ENCODE measurements around the gene KAZN.

KAZN gene

DNA sequence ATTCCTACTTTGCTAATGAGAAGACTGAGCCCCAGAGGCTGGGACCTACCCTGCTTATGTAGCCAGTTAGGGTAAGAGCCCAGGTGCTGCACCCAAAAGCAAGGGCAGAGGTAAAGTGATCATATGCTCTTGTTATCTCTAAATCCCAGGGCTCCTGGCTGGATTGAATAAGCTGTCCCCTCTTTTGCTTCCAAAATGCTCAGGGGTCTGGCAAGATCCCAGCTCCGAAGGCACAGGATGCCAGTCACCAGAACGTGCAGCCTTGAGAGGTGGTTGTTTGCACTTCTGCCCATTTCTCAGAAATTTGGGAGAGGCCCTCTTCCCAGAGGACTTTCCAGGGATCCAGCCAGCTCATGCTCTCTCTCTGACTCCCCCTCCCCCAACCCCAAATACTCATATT, 412.7 kb downstream of the KAZN start:
- Histone ChIP-seq H3K27me3 (ENCODE audit: control insufficient read depth in 1 of 2, insufficient read depth in 2 of 2, low read length in 2 of 2) (no peaks in the 10 kb centered on the region), H3K9ac (ENCODE audit: low read depth in 1 of 2, low read length in 2 of 2) (no peak overlapping the region), H3K36me3 (ENCODE audit: control insufficient read depth in 1 of 2, insufficient read depth in 2 of 2, low read length in 2 of 2) (no peaks in the 10 kb centered on the region), H3K27ac (ENCODE audit: low read depth, low read length) (no peak overlapping the region), H3K4me3 (ENCODE audit: low read depth in 1 of 2, low read length in 2 of 2) (no peak overlapping the region), H3K9me3 (ENCODE audit: control insufficient read depth in 1 of 2, low read length in 2 of 2) (no peaks in the 10 kb centered on the region), H3K4me1 (ENCODE audit: control insufficient read depth in 1 of 2, insufficient read depth in 2 of 2, low read length in 2 of 2) (no peaks in the 10 kb centered on the region)

GRCh38 chr1:15011661-15012060, 413.2 kb downstream of the KAZN start:
- Histone ChIP-seq H3K9me3 (ENCODE audit: control insufficient read depth in 1 of 2, low read length in 2 of 2) (no peaks in the 10 kb centered on the region), H3K4me1 (ENCODE audit: control insufficient read depth in 1 of 2, insufficient read depth in 2 of 2, low read length in 2 of 2) (no peaks in the 10 kb centered on the region), H3K27me3 (ENCODE audit: control insufficient read depth in 1 of 2, insufficient read depth in 2 of 2, low read length in 2 of 2) (no peaks in the 10 kb centered on the region), H3K27ac (ENCODE audit: low read depth, low read length) (no peak overlapping the region), H3K4me3 (ENCODE audit: low read depth in 1 of 2, low read length in 2 of 2) (no peak overlapping the region), H3K9ac (ENCODE audit: low read depth in 1 of 2, low read length in 2 of 2) (no peak overlapping the region), H3K36me3 (ENCODE audit: control insufficient read depth in 1 of 2, insufficient read depth in 2 of 2, low read length in 2 of 2) (no peaks in the 10 kb centered on the region)

GRCh38 chr1:15012822-15013221, 414.3 kb downstream of the KAZN start:
- Histone ChIP-seq H3K9me3 (ENCODE audit: control insufficient read depth in 1 of 2, low read length in 2 of 2) (no peaks in the 10 kb centered on the region), H3K27ac (ENCODE audit: low read depth, low read length) (no peak overlapping the region), H3K36me3 (ENCODE audit: control insufficient read depth in 1 of 2, insufficient read depth in 2 of 2, low read length in 2 of 2) (no peaks in the 10 kb centered on the region), H3K9ac (ENCODE audit: low read depth in 1 of 2, low read length in 2 of 2) (no peak overlapping the region), H3K27me3 (ENCODE audit: control insufficient read depth in 1 of 2, insufficient read depth in 2 of 2, low read length in 2 of 2) (no peaks in the 10 kb centered on the region), H3K4me1 (ENCODE audit: control insufficient read depth in 1 of 2, insufficient read depth in 2 of 2, low read length in 2 of 2) (no peaks in the 10 kb centered on the region), H3K4me3 (ENCODE audit: low read depth in 1 of 2, low read length in 2 of 2) (no peak overlapping the region)

GRCh38 chr1:15013767-15014166, 415.3 kb downstream of the KAZN start:
- no peaks in the 10 kb centered on the region for H3K36me3 ChIP-seq (ENCODE audit: control insufficient read depth in 1 of 2, insufficient read depth in 2 of 2, low read length in 2 of 2)
- no peaks in the 10 kb centered on the region for H3K27me3 ChIP-seq (ENCODE audit: control insufficient read depth in 1 of 2, insufficient read depth in 2 of 2, low read length in 2 of 2)
- no peak overlapping the region for H3K9ac ChIP-seq (ENCODE audit: low read depth in 1 of 2, low read length in 2 of 2)
- no peaks in the 10 kb centered on the region for H3K9me3 ChIP-seq (ENCODE audit: control insufficient read depth in 1 of 2, low read length in 2 of 2)
- H3K4me1 ChIP-seq (ENCODE audit: control insufficient read depth in 1 of 2, insufficient read depth in 2 of 2, low read length in 2 of 2) = no peaks in the 10 kb centered on the region
- H3K27ac ChIP-seq (ENCODE audit: low read depth, low read length) = no peak overlapping the region
- H3K4me3 ChIP-seq (ENCODE audit: low read depth in 1 of 2, low read length in 2 of 2) = no peak overlapping the region

DNA sequence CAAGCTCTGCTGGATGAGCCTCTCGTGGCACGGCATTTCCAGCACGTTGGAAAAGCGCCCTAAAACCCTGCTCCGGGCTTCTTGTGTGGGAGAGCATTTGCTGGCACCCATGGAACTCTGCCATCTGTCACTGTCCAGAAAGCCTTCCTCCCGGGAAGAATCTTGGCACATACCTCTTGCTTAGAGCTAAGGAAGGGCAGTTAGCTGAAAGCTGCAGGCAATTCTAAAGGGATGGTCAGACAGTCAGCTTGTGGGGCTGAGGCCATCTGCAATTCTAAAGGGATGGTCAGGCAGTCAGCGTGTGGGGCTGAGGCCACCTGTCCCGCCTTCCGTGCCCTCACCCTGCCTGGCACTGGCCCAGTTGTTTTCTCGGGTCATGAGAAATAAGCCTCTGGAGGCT, 416.0 kb downstream of the KAZN start:
- Histone ChIP-seq H3K9me3 (ENCODE audit: control insufficient read depth in 1 of 2, low read length in 2 of 2) (no peaks in the 10 kb centered on the region), H3K27me3 (ENCODE audit: control insufficient read depth in 1 of 2, insufficient read depth in 2 of 2, low read length in 2 of 2) (no peaks in the 10 kb centered on the region), H3K9ac (ENCODE audit: low read depth in 1 of 2, low read length in 2 of 2) (no peak overlapping the region), H3K4me3 (ENCODE audit: low read depth in 1 of 2, low read length in 2 of 2) (no peak overlapping the region), H3K4me1 (ENCODE audit: control insufficient read depth in 1 of 2, insufficient read depth in 2 of 2, low read length in 2 of 2) (no peaks in the 10 kb centered on the region), H3K36me3 (ENCODE audit: control insufficient read depth in 1 of 2, insufficient read depth in 2 of 2, low read length in 2 of 2) (no peaks in the 10 kb centered on the region), H3K27ac (ENCODE audit: low read depth, low read length) (no peak overlapping the region)

DNA sequence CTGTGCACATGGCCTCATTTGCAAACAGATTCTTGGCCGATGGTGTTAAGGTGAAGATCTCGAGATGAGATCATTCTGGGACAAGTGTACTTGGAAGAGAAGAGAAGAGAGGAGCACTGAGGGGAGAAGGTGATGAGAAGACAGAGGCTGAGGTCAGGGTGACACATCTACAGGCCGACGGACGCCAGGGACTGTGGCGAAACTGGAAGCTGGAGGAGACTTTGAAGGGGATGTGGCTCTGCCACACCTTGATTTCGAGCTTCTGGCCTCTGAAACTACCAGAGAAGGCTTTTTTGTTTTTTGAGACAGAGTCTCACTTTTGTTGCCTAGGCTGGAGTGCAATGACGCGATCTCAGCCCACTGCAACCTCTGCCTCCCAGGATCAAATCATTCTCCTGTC, 417.5 kb downstream of the KAZN start:
- H3K9ac ChIP-seq (ENCODE audit: low read depth in 1 of 2, low read length in 2 of 2) = no peak overlapping the region
- H3K27me3 ChIP-seq (ENCODE audit: control insufficient read depth in 1 of 2, insufficient read depth in 2 of 2, low read length in 2 of 2) = no peaks in the 10 kb centered on the region
- no peaks in the 10 kb centered on the region for H3K36me3 ChIP-seq (ENCODE audit: control insufficient read depth in 1 of 2, insufficient read depth in 2 of 2, low read length in 2 of 2)
- no peaks in the 10 kb centered on the region for H3K9me3 ChIP-seq (ENCODE audit: control insufficient read depth in 1 of 2, low read length in 2 of 2)
- no peaks in the 10 kb centered on the region for H3K4me1 ChIP-seq (ENCODE audit: control insufficient read depth in 1 of 2, insufficient read depth in 2 of 2, low read length in 2 of 2)
- no peak overlapping the region for H3K4me3 ChIP-seq (ENCODE audit: low read depth in 1 of 2, low read length in 2 of 2)
- no peak overlapping the region for H3K27ac ChIP-seq (ENCODE audit: low read depth, low read length)

DNA sequence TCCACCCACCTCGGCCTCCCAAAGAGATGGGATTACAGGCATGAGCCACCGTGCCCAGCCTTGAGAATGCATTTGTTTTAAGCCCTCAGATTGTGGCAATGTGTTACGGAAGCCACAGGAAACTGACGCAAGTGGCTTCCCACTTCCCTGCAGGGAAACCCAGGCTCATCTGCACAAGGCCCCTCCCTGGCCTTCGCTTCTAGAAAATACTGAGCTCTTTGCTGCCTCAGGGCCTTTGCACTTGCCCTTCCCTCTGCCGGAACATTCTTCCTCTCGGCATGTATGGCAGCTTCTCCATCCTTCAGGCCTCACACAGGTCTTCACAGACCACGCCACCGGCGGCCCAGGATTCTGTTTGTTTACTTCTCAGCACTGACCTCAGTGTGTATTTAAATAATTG, 418.0 kb downstream of the KAZN start:
- no peaks in the 10 kb centered on the region for H3K36me3 ChIP-seq (ENCODE audit: control insufficient read depth in 1 of 2, insufficient read depth in 2 of 2, low read length in 2 of 2)
- H3K27me3 ChIP-seq (ENCODE audit: control insufficient read depth in 1 of 2, insufficient read depth in 2 of 2, low read length in 2 of 2) = no peaks in the 10 kb centered on the region
- H3K9me3 ChIP-seq (ENCODE audit: control insufficient read depth in 1 of 2, low read length in 2 of 2) = no peaks in the 10 kb centered on the region
- H3K9ac ChIP-seq (ENCODE audit: low read depth in 1 of 2, low read length in 2 of 2) = no peak overlapping the region
- no peaks in the 10 kb centered on the region for H3K4me1 ChIP-seq (ENCODE audit: control insufficient read depth in 1 of 2, insufficient read depth in 2 of 2, low read length in 2 of 2)
- H3K4me3 ChIP-seq (ENCODE audit: low read depth in 1 of 2, low read length in 2 of 2) = no peak overlapping the region
- H3K27ac ChIP-seq (ENCODE audit: low read depth, low read length) = no peak overlapping the region

DNA sequence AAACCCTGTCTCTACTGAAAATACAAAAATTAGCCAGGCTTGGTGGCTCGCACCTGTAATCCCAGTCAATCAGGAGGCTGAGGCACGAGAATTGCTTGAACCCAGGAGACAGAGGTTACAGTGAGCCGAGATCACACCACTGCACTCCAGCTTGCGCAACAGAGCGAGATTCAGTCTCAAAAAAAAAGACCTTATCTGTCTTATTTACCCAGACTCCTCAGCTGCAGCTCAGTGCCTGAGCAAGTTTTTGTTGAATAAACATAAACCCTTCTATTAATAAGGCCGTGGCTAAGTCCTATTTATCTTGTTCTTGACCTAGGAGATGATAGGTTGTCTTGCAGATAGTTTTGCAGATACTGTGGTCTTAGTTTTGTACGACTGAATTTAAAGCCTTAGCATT, 418.6 kb downstream of the KAZN start:
- Histone ChIP-seq H3K9ac (ENCODE audit: low read depth in 1 of 2, low read length in 2 of 2) (no peak overlapping the region), H3K4me3 (ENCODE audit: low read depth in 1 of 2, low read length in 2 of 2) (no peak overlapping the region), H3K36me3 (ENCODE audit: control insufficient read depth in 1 of 2, insufficient read depth in 2 of 2, low read length in 2 of 2) (no peaks in the 10 kb centered on the region), H3K9me3 (ENCODE audit: control insufficient read depth in 1 of 2, low read length in 2 of 2) (no peaks in the 10 kb centered on the region), H3K27ac (ENCODE audit: low read depth, low read length) (no peak overlapping the region), H3K4me1 (ENCODE audit: control insufficient read depth in 1 of 2, insufficient read depth in 2 of 2, low read length in 2 of 2) (no peaks in the 10 kb centered on the region), H3K27me3 (ENCODE audit: control insufficient read depth in 1 of 2, insufficient read depth in 2 of 2, low read length in 2 of 2) (no peaks in the 10 kb centered on the region)

GRCh38 chr1:15018767-15019166, 420.3 kb downstream of the KAZN start:
- no peaks in the 10 kb centered on the region for H3K27me3 ChIP-seq (ENCODE audit: control insufficient read depth in 1 of 2, insufficient read depth in 2 of 2, low read length in 2 of 2)
- no peaks in the 10 kb centered on the region for H3K4me1 ChIP-seq (ENCODE audit: control insufficient read depth in 1 of 2, insufficient read depth in 2 of 2, low read length in 2 of 2)
- no peak overlapping the region for H3K27ac ChIP-seq (ENCODE audit: low read depth, low read length)

GRCh38 chr1:15020943-15021745, 422.7 kb downstream of the KAZN start:
- H3K9ac ChIP-seq (ENCODE audit: low read depth in 1 of 2, low read length in 2 of 2) = no peak overlapping the region

More at GRCh38 chr1:15018767-15019166, 420.3 kb downstream of the KAZN start:
- H3K4me3 ChIP-seq (ENCODE audit: low read depth in 1 of 2, low read length in 2 of 2) = no peak overlapping the region
- no peak overlapping the region for H3K9ac ChIP-seq (ENCODE audit: low read depth in 1 of 2, low read length in 2 of 2)
- no peaks in the 10 kb centered on the region for H3K36me3 ChIP-seq (ENCODE audit: control insufficient read depth in 1 of 2, insufficient read depth in 2 of 2, low read length in 2 of 2)
- no peaks in the 10 kb centered on the region for H3K9me3 ChIP-seq (ENCODE audit: control insufficient read depth in 1 of 2, low read length in 2 of 2)

More at GRCh38 chr1:15020943-15021745, 422.7 kb downstream of the KAZN start:
- Histone ChIP-seq H3K27ac (ENCODE audit: low read depth, low read length) (no peak overlapping the region), H3K4me1 (ENCODE audit: control insufficient read depth in 1 of 2, insufficient read depth in 2 of 2, low read length in 2 of 2) (peaks cover 4 to 5% of the 10 kb centered on the region in 2 donors), H3K9me3 (ENCODE audit: control insufficient read depth in 1 of 2, low read length in 2 of 2) (no peaks in the 10 kb centered on the region), H3K4me3 (ENCODE audit: low read depth in 1 of 2, low read length in 2 of 2) (no peak overlapping the region), H3K27me3 (ENCODE audit: control insufficient read depth in 1 of 2, insufficient read depth in 2 of 2, low read length in 2 of 2) (no peaks in the 10 kb centered on the region), H3K36me3 (ENCODE audit: control insufficient read depth in 1 of 2, insufficient read depth in 2 of 2, low read length in 2 of 2) (no peaks in the 10 kb centered on the region)
